Activated CD8-positive, alpha-beta memory T cell treated with anti-CD3 and anti-CD28 coated beads, Interleukin-2, amount 10 ng/mL, durations not matched to agents 7 days and 5 days (primary cell): ENCODE data around the gene EMC10. TPM values are rescaled to one million over a fixed set of nuclear protein-coding genes. Genes with fewer than 3 reads are reported as not detected.

Source experiments
- ATAC-seq: fragments of 150-1000 bp; cut with Tn5 transposase; one replicate; pipeline ENCODE4 v1.10.0; 2021; ENCODE audit warnings: moderate library complexity
- CTCF ChIA-PET: fragments of 350-600 bp; sonication (Branson Sonifier 250); formaldehyde crosslinking; loops from one replicate; lab custom pipeline; 2021; ENCODE audit warnings: antibody characterized with exemption; lab: Charles Lee
- DNase-seq: peaks from one replicate; pipeline ENCODE4 v3.0.0-alpha.2; 2020
- H3K27ac Mint-ChIP-seq: one replicate; pipeline ENCODE4 v1.8.0; 2021; ENCODE audit warnings: mild to moderate bottlenecking, mixed read lengths
- H3K27me3 Mint-ChIP-seq: one replicate; pipeline ENCODE4 v1.8.0; 2021; ENCODE audit warnings: mixed read lengths
- H3K36me3 Mint-ChIP-seq: one replicate; pipeline ENCODE4 v1.8.0; 2021; ENCODE audit warnings: mild to moderate bottlenecking, mixed read lengths
- H3K4me1 Mint-ChIP-seq: one replicate; pipeline ENCODE4 v1.8.0; 2021; ENCODE audit warnings: mixed read lengths
- H3K4me3 Mint-ChIP-seq: one replicate; pipeline ENCODE4 v1.8.0; 2021; ENCODE audit warnings: mild to moderate bottlenecking, moderate library complexity, mixed read lengths
- H3K9me3 Mint-ChIP-seq: one replicate; pipeline ENCODE4 v1.8.0; 2022; ENCODE audit warnings: low read depth, mixed read lengths
- total RNA-seq, 2 experiments: library from RNA; stranded (reverse); gene quantifications; one replicate each; pipeline ENCODE4 v1.2.3, GENCODE V29; 2021

Gene EMC10
- total RNA-seq, 2 experiments from 2014 or later: 47.8 to 57.2 TPM

- DNase-seq: no peak
- H3K9me3 Mint-ChIP-seq: no peaks in the 10 kb centered on the region
- H3K4me1 Mint-ChIP-seq: no peaks in the 10 kb centered on the region
- no peak overlapping the region for H3K27ac Mint-ChIP-seq
- H3K4me3 Mint-ChIP-seq: no peak overlapping the region
- H3K36me3 Mint-ChIP-seq: no peaks in the 10 kb centered on the region
- ATAC-seq: peak; percentile 45
- H3K27me3 Mint-ChIP-seq: no peaks in the 10 kb centered on the region
- CTCF ChIA-PET: no interaction called here
Measured at GRCh38 chr19:50500060-50500752, 23.9 kb downstream of the EMC10 start.

- peak; percentile 16 for ATAC-seq
- no peak for DNase-seq
- Mint-ChIP-seq H3K27ac (no peak overlapping the region), H3K4me1 (no peaks in the 10 kb centered on the region), H3K4me3 (no peak overlapping the region), H3K9me3 (no peaks in the 10 kb centered on the region), H3K27me3 (no peaks in the 10 kb centered on the region), H3K36me3 (no peaks in the 10 kb centered on the region)
- CTCF ChIA-PET: no interaction called here
Measured at GRCh38 chr19:50500753-50501151, 24.4 kb downstream of the EMC10 start.

- Mint-ChIP-seq H3K4me1 (no peaks in the 10 kb centered on the region), H3K4me3 (no peak overlapping the region)
- no peak for ATAC-seq
Measured at GRCh38 chr19:50501186-50501567, 24.9 kb downstream of the EMC10 start.

GRCh38 chr19:50501568-50502475 is 25.5 kb downstream of the EMC10 start:
- ATAC-seq (no peak), DNase-seq (no peak)
- no peaks in the 10 kb centered on the region for H3K36me3 Mint-ChIP-seq
- no peak overlapping the region for H3K4me3 Mint-ChIP-seq
- CTCF ChIA-PET: no interaction called here
- no peaks in the 10 kb centered on the region for H3K4me1 Mint-ChIP-seq
- H3K27me3 Mint-ChIP-seq: no peaks in the 10 kb centered on the region
- H3K27ac Mint-ChIP-seq: no peak overlapping the region
- no peaks in the 10 kb centered on the region for H3K9me3 Mint-ChIP-seq

More at GRCh38 chr19:50501186-50501567, 24.9 kb downstream of the EMC10 start:
- no peak overlapping the region for H3K27ac Mint-ChIP-seq
- DNase-seq: no peak
- H3K27me3 Mint-ChIP-seq: no peaks in the 10 kb centered on the region
- CTCF ChIA-PET: no interaction called here
- H3K36me3 Mint-ChIP-seq: no peaks in the 10 kb centered on the region
- no peaks in the 10 kb centered on the region for H3K9me3 Mint-ChIP-seq

GRCh38 chr19:50505856-50506611 is 29.7 kb downstream of the EMC10 start:
- Mint-ChIP-seq H3K27ac (no peak overlapping the region), H3K27me3 (no peaks in the 10 kb centered on the region), H3K9me3 (no peaks in the 10 kb centered on the region), H3K4me3 (no peak overlapping the region), H3K4me1 (peaks cover 10% of the 10 kb centered on the region), H3K36me3 (no peaks in the 10 kb centered on the region)
- no peak for DNase-seq
- ATAC-seq: no peak
- CTCF ChIA-PET: no interaction called here

GRCh38 chr19:50506700-50507099 is 30.4 kb downstream of the EMC10 start:
- Mint-ChIP-seq H3K27ac (no peak overlapping the region), H3K27me3 (no peaks in the 10 kb centered on the region), H3K4me1 (peaks cover 13% of the 10 kb centered on the region), H3K4me3 (no peak overlapping the region), H3K36me3 (no peaks in the 10 kb centered on the region), H3K9me3 (no peaks in the 10 kb centered on the region)
- ATAC-seq (no peak), DNase-seq (no peak)
- CTCF ChIA-PET: no interaction called here

- no peak for DNase-seq
- ATAC-seq: no peak
- CTCF ChIA-PET: no interaction called here
- H3K27ac Mint-ChIP-seq: no peak overlapping the region
- H3K4me3 Mint-ChIP-seq: no peak overlapping the region
- no peaks in the 10 kb centered on the region for H3K9me3 Mint-ChIP-seq
- peaks cover 15% of the 10 kb centered on the region for H3K4me1 Mint-ChIP-seq
- no peaks in the 10 kb centered on the region for H3K27me3 Mint-ChIP-seq
- H3K36me3 Mint-ChIP-seq: no peaks in the 10 kb centered on the region
Measured at GRCh38 chr19:50507376-50507775, 31.1 kb downstream of the EMC10 start.

- Mint-ChIP-seq H3K36me3 (no peaks in the 10 kb centered on the region), H3K4me3 (no peak overlapping the region), H3K9me3 (no peaks in the 10 kb centered on the region), H3K27ac (no peak overlapping the region), H3K27me3 (no peaks in the 10 kb centered on the region), H3K4me1 (peaks cover 15% of the 10 kb centered on the region)
- CTCF ChIA-PET: interaction anchor here (2.0 kb wide), 1 partner anchor 48 kb away, joined by 7 read pairs; no protein-coding TSS in a partner anchor
- DNase-seq: no peak
- ATAC-seq: no peak
Measured at GRCh38 chr19:50508843-50509190, 32.5 kb downstream of the EMC10 start.

GRCh38 chr19:50509366-50509765 is 33.1 kb downstream of the EMC10 start:
- no peaks in the 10 kb centered on the region for H3K9me3 Mint-ChIP-seq
- CTCF ChIA-PET: interaction anchor here (2.0 kb wide), 1 partner anchor 47 kb away, joined by 7 read pairs; no protein-coding TSS in a partner anchor
- no peak for DNase-seq
- peaks cover 2% of the 10 kb centered on the region for H3K27me3 Mint-ChIP-seq
- no peak for ATAC-seq
- no peak overlapping the region for H3K27ac Mint-ChIP-seq
- peak overlapping the region; percentile 44 for H3K4me3 Mint-ChIP-seq
- no peaks in the 10 kb centered on the region for H3K36me3 Mint-ChIP-seq
- H3K4me1 Mint-ChIP-seq: peaks cover 15% of the 10 kb centered on the region

- CTCF ChIA-PET: interaction anchor here (1.5 to 2.9 kb wide), 4 partner anchors 27 to 182 kb away, joined by 3 to 13 read pairs (median 6); no protein-coding TSS in a partner anchor
Measured at GRCh38 chr19:50510121-50510670, 33.9 kb downstream of the EMC10 start.

GRCh38 chr19:50510700-50511068 is 34.4 kb downstream of the EMC10 start:
- ATAC-seq: no peak
- Mint-ChIP-seq H3K27ac (peak overlapping the region; percentile 89), H3K4me1 (peaks cover 15% of the 10 kb centered on the region), H3K4me3 (peak overlapping the region; percentile 93), H3K9me3 (no peaks in the 10 kb centered on the region), H3K36me3 (no peaks in the 10 kb centered on the region), H3K27me3 (peaks cover 4% of the 10 kb centered on the region)
- CTCF ChIA-PET: interaction anchor here (1.0 to 2.9 kb wide), 9 partner anchors 26 to 182 kb away, joined by 3 to 13 read pairs (median 5); no protein-coding TSS in a partner anchor
- no peak for DNase-seq

More at GRCh38 chr19:50510121-50510670, 33.9 kb downstream of the EMC10 start:
- peaks cover 3% of the 10 kb centered on the region for H3K27me3 Mint-ChIP-seq
- H3K4me1 Mint-ChIP-seq: peaks cover 15% of the 10 kb centered on the region
- H3K27ac Mint-ChIP-seq: peak overlapping the region; percentile 89
- H3K4me3 Mint-ChIP-seq: peak overlapping the region; percentile 93
- H3K36me3 Mint-ChIP-seq: no peaks in the 10 kb centered on the region
- ATAC-seq (no peak), DNase-seq (no peak)
- H3K9me3 Mint-ChIP-seq: no peaks in the 10 kb centered on the region

- Mint-ChIP-seq H3K4me3 (peak within 1 kb of the TSS; percentile 93), H3K9me3 (no peaks in the 10 kb centered on the region), H3K36me3 (no peaks in the 10 kb centered on the region), H3K27ac (peak within 1 kb of the TSS; percentile 89), H3K4me1 (peaks cover 15% of the 10 kb centered on the region), H3K27me3 (peaks cover 9% of the 10 kb centered on the region)
- DNase-seq (peak; percentile 99), ATAC-seq (peak; percentile 95)
- CTCF ChIA-PET: interaction anchor here (1.0 to 2.9 kb wide), 9 partner anchors 26 to 183 kb away, joined by 3 to 13 read pairs (median 5); no protein-coding TSS in a partner anchor
Measured at GRCh38 chr19:50511069-50511822, 34.9 kb downstream of the EMC10 start, which contains the start of gene JOSD2. Gene JOSD2 (minus strand): TSS chr19:50511191. CDS start chr19:50510431, 760 bp downstream.
